ENCODE data around the gene LMF1. TPM values are rescaled to one million over a fixed set of nuclear protein-coding genes. Genes with fewer than 3 reads are reported as not detected.

The LMF1 gene
- 6.5 and 31.8 TPM in 2 replicates for total RNA-seq

GRCh38 chr16:970766-971581 is at the start of gene LMF1:
Gene LMF1, minus strand, starts transcription at chr16:970984. Its CDS starts 4 bp downstream, at chr16:970980.

GRCh38 chr16:981695-982144 is 10.9 kb upstream of the LMF1 start, which contains the start of gene SOX8:
Gene SOX8, plus strand, starts transcription at chr16:981770. Its CDS starts 153 bp downstream, at chr16:981923.

Other genes starting within 250 kb of the LMF1 start
- 44.2 and 47.8 TPM in 2 replicates for gene ANTKMT, start 249.8 kb downstream of the LMF1 start, total RNA-seq
- gene CCDC78, start 244.5 kb downstream of the LMF1 start, total RNA-seq: 1.6 and 2.3 TPM in 2 replicates
- 15.6 and 26.5 TPM in 2 replicates for gene HAGHL, start 243.9 kb downstream of the LMF1 start, total RNA-seq
- gene CIAO3, start 230.0 kb downstream of the LMF1 start, total RNA-seq: 32.9 and 37.4 TPM in 2 replicates
- gene MSLN, start 210.2 kb downstream of the LMF1 start, total RNA-seq: 15.0 and 41.1 TPM in 2 replicates
- gene RPUSD1, start 182.6 kb downstream of the LMF1 start, total RNA-seq: 34.1 and 48.1 TPM in 2 replicates
- gene CHTF18, start 182.4 kb downstream of the LMF1 start, total RNA-seq: 8.7 and 39.1 TPM in 2 replicates
- not detected in 2 replicates for gene GNG13, start 170.2 kb downstream of the LMF1 start, total RNA-seq
- gene SOX8, start 10.8 kb upstream of the LMF1 start, total RNA-seq: 0.51 TPM in 1 of 2 replicates, not detected in the other
- gene SSTR5, start 101.8 kb upstream of the LMF1 start, total RNA-seq: not detected in 2 replicates
- not detected in 2 replicates for gene C1QTNF8, start 125.3 kb upstream of the LMF1 start, total RNA-seq
- 3.7 and 36.5 TPM in 2 replicates for gene CACNA1H, start 182.1 kb upstream of the LMF1 start, total RNA-seq